Gastrocnemius medialis (tissue), 4 donors: ENCODE measurements around the gene ATXN7L2.

ENCODE experiments used
- POLR2A ChIP-seq, 2 donors: fragments of 450-650 bp; IDR thresholded peaks; one replicate each; pipeline ENCODE4 v1.6.1; 2017; ENCODE audit warnings: antibody characterized with exemption in 2 of 2, mild to moderate bottlenecking in 2 of 2, moderate library complexity in 2 of 2
- TF ChIP-seq, protein P1 (sequence below), 5 experiments: fragments of 450-650 bp in 3 of 5; fragments of 200-600 bp in 2 of 5; sonication (generic) in 2 of 5; IDR thresholded peaks in 4 of 5; conservative IDR thresholded peaks in 1 of 5; 1 replicate in 4 of 5; 2 replicates in 1 of 5; pipeline ENCODE4 v1.5.1; 2016 to 2019; ENCODE audit warnings: antibody characterized with exemption in 5 of 5, mild to moderate bottlenecking in 3 of 5, moderate library complexity in 3 of 5

DNA sequence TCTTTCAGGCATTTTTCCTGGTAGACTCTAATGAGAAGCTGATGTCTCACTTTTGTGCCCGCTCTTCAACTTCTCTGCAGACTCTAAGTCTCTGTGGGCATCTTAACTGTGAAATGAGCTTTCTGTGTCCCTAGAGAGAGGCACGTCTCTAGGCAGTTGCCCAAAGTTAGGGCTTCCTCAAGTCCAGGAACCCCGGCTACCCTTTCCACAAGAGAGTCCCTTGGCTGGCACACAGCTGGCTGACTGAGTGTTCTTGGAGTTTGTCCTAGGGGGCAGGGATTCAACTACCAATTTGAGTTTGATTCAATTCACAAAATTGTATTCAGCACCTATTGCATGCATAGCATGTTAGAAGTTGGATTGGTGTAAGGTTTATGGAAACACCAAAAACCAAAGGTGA lies 57.4 kb downstream of the ATXN7L2 start:
- TF ChIP-seq, protein P1, sequence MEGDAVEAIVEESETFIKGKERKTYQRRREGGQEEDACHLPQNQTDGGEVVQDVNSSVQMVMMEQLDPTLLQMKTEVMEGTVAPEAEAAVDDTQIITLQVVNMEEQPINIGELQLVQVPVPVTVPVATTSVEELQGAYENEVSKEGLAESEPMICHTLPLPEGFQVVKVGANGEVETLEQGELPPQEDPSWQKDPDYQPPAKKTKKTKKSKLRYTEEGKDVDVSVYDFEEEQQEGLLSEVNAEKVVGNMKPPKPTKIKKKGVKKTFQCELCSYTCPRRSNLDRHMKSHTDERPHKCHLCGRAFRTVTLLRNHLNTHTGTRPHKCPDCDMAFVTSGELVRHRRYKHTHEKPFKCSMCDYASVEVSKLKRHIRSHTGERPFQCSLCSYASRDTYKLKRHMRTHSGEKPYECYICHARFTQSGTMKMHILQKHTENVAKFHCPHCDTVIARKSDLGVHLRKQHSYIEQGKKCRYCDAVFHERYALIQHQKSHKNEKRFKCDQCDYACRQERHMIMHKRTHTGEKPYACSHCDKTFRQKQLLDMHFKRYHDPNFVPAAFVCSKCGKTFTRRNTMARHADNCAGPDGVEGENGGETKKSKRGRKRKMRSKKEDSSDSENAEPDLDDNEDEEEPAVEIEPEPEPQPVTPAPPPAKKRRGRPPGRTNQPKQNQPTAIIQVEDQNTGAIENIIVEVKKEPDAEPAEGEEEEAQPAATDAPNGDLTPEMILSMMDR (IDR thresholded peaks at IDR 0.05 in 4 of 5, conservative IDR thresholded peaks at IDR 0.05 in 1 of 5): no peak
- TF ChIP-seq POLR2A (IDR thresholded peaks at IDR 0.05): no peak
